GM23338 (cell line): ENCODE results near the gene RCBTB2. TPM values are rescaled to one million over a fixed set of nuclear protein-coding genes. Genes with fewer than 3 reads are reported as not detected.

Source experiments
- ATAC-seq: fragments of 200-7000 bp; cut with Tn5 transposase; 3 replicates; pipeline ENCODE4 v1.9.1; 2020
- DNase-seq: peaks from one replicate; pipeline ENCODE4 v3.0.0-alpha.2; 2015; ENCODE audit warnings: low spot score
- H2AFZ ChIP-seq: fragments of 200-600 bp; sonication (generic); 2 replicates; pipeline ENCODE4 v1.8.0; 2016; ENCODE audit warnings: antibody characterized with exemption, mild to moderate bottlenecking, moderate library complexity
- H3F3A ChIP-seq: fragments of 200-600 bp; sonication (generic); replicated peaks from 2 replicates; pipeline ENCODE4 v1.8.0; 2017; ENCODE audit warnings: antibody characterized with exemption, mixed run types, low read depth
- H3K27ac ChIP-seq: fragments of 200-600 bp; sonication (generic); 2 replicates; pipeline ENCODE4 v1.6.1; 2016; ENCODE audit warnings: low read depth
- H3K27me3 ChIP-seq: fragments of 200-600 bp; sonication (generic); 2 replicates; pipeline ENCODE4 v1.8.0; 2016; ENCODE audit warnings: mild to moderate bottlenecking, mixed run types, moderate library complexity; ENCODE audit not compliant: insufficient read depth
- H3K36me3 ChIP-seq: fragments of 200-600 bp; sonication (generic); 2 replicates; pipeline ENCODE4 v1.8.0; 2016; ENCODE audit warnings: mild to moderate bottlenecking; ENCODE audit not compliant: insufficient read depth
- H3K4me1 ChIP-seq: fragments of 200-600 bp; sonication (generic); 2 replicates; pipeline ENCODE4 v1.8.0; 2016; ENCODE audit warnings: mild to moderate bottlenecking, moderate library complexity; ENCODE audit not compliant: insufficient read depth
- H3K4me2 ChIP-seq: fragments of 200-600 bp; sonication (generic); 2 replicates; pipeline ENCODE4 v1.7.1; 2017; ENCODE audit warnings: mixed run types
- H3K4me3 ChIP-seq: fragments of 200-600 bp; sonication (generic); 2 replicates; pipeline ENCODE4 v1.6.1; 2016; ENCODE audit warnings: mixed run types
- H3K79me2 ChIP-seq: fragments of 200-600 bp; sonication (generic); replicated peaks from 2 replicates; pipeline ENCODE4 v1.8.0; 2017; ENCODE audit warnings: mild to moderate bottlenecking; ENCODE audit not compliant: insufficient read depth
- H3K9me2 ChIP-seq: fragments of 200-600 bp; sonication (generic); 2 replicates; pipeline ENCODE4 v1.8.0; 2017; ENCODE audit not compliant: insufficient read depth
- H4K20me1 ChIP-seq: fragments of 200-600 bp; sonication (generic); replicated peaks from 2 replicates; pipeline ENCODE4 v1.8.0; 2017; ENCODE audit warnings: mild to moderate bottlenecking; ENCODE audit not compliant: insufficient read depth
- H3K27ac Mint-ChIP-seq: 2 replicates; pipeline ENCODE4 v1.8.0; 2020; ENCODE audit warnings: inconsistent platforms, mild to moderate bottlenecking, moderate library complexity, mixed read lengths
- H3K27me3 Mint-ChIP-seq: 3 replicates; pipeline ENCODE4 v1.8.0; 2022; ENCODE audit warnings: low read depth, mild to moderate bottlenecking, moderate library complexity, mixed read lengths, inconsistent platforms; ENCODE audit not compliant: insufficient read depth, poor library complexity
- H3K36me3 Mint-ChIP-seq: 3 replicates; pipeline ENCODE4 v1.8.0; 2021; ENCODE audit warnings: low read depth, mild to moderate bottlenecking, inconsistent platforms, moderate library complexity, mixed read lengths
- H3K4me1 Mint-ChIP-seq: 3 replicates; pipeline ENCODE4 v1.8.0; 2020; ENCODE audit warnings: mild to moderate bottlenecking, inconsistent platforms, mixed read lengths
- H3K4me3 Mint-ChIP-seq: 3 replicates; pipeline ENCODE4 v1.8.0; 2021; ENCODE audit warnings: moderate library complexity, mild to moderate bottlenecking, inconsistent platforms, mixed read lengths
- H3K9me3 Mint-ChIP-seq: 3 replicates; pipeline ENCODE4 v1.8.0; 2020; ENCODE audit warnings: moderate library complexity, mild to moderate bottlenecking, inconsistent platforms, mixed read lengths
- ETS1 ChIP-seq: IDR thresholded peaks from 2 replicates; pipeline ENCODE4 v1.6.1; 2016; ENCODE audit warnings: antibody characterized with exemption
- EZH2 ChIP-seq: fragments of 200-600 bp; sonication (generic); IDR thresholded peaks from one replicate; pipeline ENCODE4 v1.8.0; 2017; ENCODE audit warnings: antibody characterized with exemption, mild to moderate bottlenecking, low read depth; ENCODE audit not compliant: unreplicated experiment
- EZH2phosphoT487 ChIP-seq: fragments of 200-600 bp; sonication (generic); IDR thresholded peaks from one replicate; pipeline ENCODE4 v1.8.1; 2018; ENCODE audit warnings: antibody characterized with exemption; ENCODE audit not compliant: unreplicated experiment
- JUNB ChIP-seq: IDR thresholded peaks from one replicate; pipeline ENCODE4 v1.6.1; 2016; ENCODE audit warnings: antibody characterized with exemption; ENCODE audit not compliant: unreplicated experiment
- POLR2AphosphoS5 ChIP-seq: IDR thresholded peaks from 2 replicates; pipeline ENCODE4 v1.6.1; 2016; ENCODE audit warnings: antibody characterized with exemption, low read depth
- STAT1 ChIP-seq: IDR thresholded peaks from one replicate; pipeline ENCODE4 v1.6.1; 2016; ENCODE audit warnings: antibody characterized with exemption; ENCODE audit not compliant: unreplicated experiment
- ZNF114 ChIP-seq: fragments of 250-450 bp; sonication (Bioruptor Pico); IDR thresholded peaks from 2 replicates; pipeline ENCODE4 v1.5.0; 2020; ENCODE audit warnings: mild to moderate bottlenecking, moderate library complexity
- ZNF462 ChIP-seq: fragments of 250-450 bp; sonication (Bioruptor Pico); IDR thresholded peaks from 2 replicates; pipeline ENCODE4 v1.5.0; 2020; ENCODE audit warnings: mild to moderate bottlenecking, moderate library complexity
- polyA plus RNA-seq: library from polyadenylated mRNA; unstranded; fragments of >200 nt; fragmentation: Nextera tagmentation; extraction: Ambion mirVana; gene quantifications from 2 replicates; pipeline ENCODE4 v1.2.1, GENCODE V29; 2016
- total RNA-seq: library from RNA; depleted of rRNA; stranded (reverse); fragments of >200 nt; shearing (Covaris generic); gene quantifications from 2 replicates; pipeline ENCODE4 v1.2.3, GENCODE V29; 2014

RCBTB2 gene
- total and polyA plus RNA-seq, 2 experiments from 2014 or later, result 8.1 to 20.8 TPM

- TF ChIP-seq ZNF462 (no peak), STAT1 (no peak), ETS1 (no peak)
Observed at GRCh38 chr13:48542581-48543341, 9.9 kb upstream of the RCBTB2 start (continued).

- ATAC-seq (no peak), DNase-seq (no peak)
- Mint-ChIP-seq H3K36me3 (no peaks in the 10 kb centered on the region), H3K27ac (no peak overlapping the region), H3K9me3 (no peaks in the 10 kb centered on the region), H3K4me1 (peaks cover 5% of the 10 kb centered on the region; the same call in 2 of the 3 replicates), H3K4me3 (no peak overlapping the region), H3K27me3 (no peaks in the 10 kb centered on the region)
- Histone ChIP-seq H3K79me2 (no peaks in the 10 kb centered on the region), H3K27me3 (no peaks in the 10 kb centered on the region), H3K27ac (no peak overlapping the region), H3F3A (no peaks in the 10 kb centered on the region), H3K4me1 (peaks cover 9% of the 10 kb centered on the region), H3K4me2 (peak overlapping the region; percentile 54), H2AFZ (peak overlapping the region; percentile 94), H3K4me3 (peak overlapping the region; percentile 18; the same call in 1 of the 2 replicates), H3K36me3 (no peaks in the 10 kb centered on the region), H4K20me1 (no peaks in the 10 kb centered on the region), H3K9me2 (no peaks in the 10 kb centered on the region)
- TF ChIP-seq ZNF462 (no peak), EZH2phosphoT487 (no peak), POLR2AphosphoS5 (no peak), ZNF114 (CRISPR knock-in tag) (no peak), EZH2 (no peak), JUNB (no peak)
Observed at GRCh38 chr13:48542138-48542537, 9.3 kb upstream of the RCBTB2 start.
